Neutrophil (primary cell): ENCODE results near the gene PALM2AKAP2.

Experiments
- H3K27ac ChIP-seq: fragments of 200-600 bp; sonication (generic); 2 replicates; pipeline ENCODE4 v1.5.1; 2016; ENCODE audit warnings: mild to moderate bottlenecking, moderate library complexity
- H3K27me3 ChIP-seq: fragments of 200-600 bp; sonication (generic); 2 replicates; pipeline ENCODE4 v1.6.0; 2016; ENCODE audit warnings: mild to moderate bottlenecking
- H3K36me3 ChIP-seq: fragments of 200-600 bp; sonication (generic); 2 replicates; pipeline ENCODE4 v1.5.1; 2017
- H3K4me1 ChIP-seq, 2 experiments: fragments of 200-600 bp in 1 of 2; sonication (generic) in 1 of 2; 1 replicate in 1 of 2; 2 replicates in 1 of 2; pipeline versions ENCODE4 v1.5.1 to v1.6.1; 2013 to 2016; ENCODE audit warnings: low read depth in 1 of 2, low read length in 1 of 2, mild to moderate bottlenecking in 1 of 2, moderate library complexity in 1 of 2; ENCODE audit not compliant: control insufficient read depth in 1 of 2, insufficient read depth in 1 of 2
- H3K4me3 ChIP-seq, 2 experiments: fragments of 200-600 bp in 1 of 2; sonication (generic) in 1 of 2; 1 replicate in 1 of 2; 2 replicates in 1 of 2; pipeline ENCODE4 v1.5.1; 2013 to 2016; ENCODE audit warnings: low read depth in 1 of 2, low read length in 1 of 2, mild to moderate bottlenecking in 1 of 2, moderate library complexity in 1 of 2
- H3K9me3 ChIP-seq: fragments of 200-600 bp; sonication (generic); 2 replicates; pipeline ENCODE4 v1.5.1; 2016
- TF ChIP-seq, protein P1 (sequence below): fragments of 200-600 bp; sonication (generic); IDR thresholded peaks from 2 replicates; pipeline ENCODE4 v1.5.1; 2016; ENCODE audit warnings: antibody characterized with exemption

PALM2AKAP2 gene

DNA sequence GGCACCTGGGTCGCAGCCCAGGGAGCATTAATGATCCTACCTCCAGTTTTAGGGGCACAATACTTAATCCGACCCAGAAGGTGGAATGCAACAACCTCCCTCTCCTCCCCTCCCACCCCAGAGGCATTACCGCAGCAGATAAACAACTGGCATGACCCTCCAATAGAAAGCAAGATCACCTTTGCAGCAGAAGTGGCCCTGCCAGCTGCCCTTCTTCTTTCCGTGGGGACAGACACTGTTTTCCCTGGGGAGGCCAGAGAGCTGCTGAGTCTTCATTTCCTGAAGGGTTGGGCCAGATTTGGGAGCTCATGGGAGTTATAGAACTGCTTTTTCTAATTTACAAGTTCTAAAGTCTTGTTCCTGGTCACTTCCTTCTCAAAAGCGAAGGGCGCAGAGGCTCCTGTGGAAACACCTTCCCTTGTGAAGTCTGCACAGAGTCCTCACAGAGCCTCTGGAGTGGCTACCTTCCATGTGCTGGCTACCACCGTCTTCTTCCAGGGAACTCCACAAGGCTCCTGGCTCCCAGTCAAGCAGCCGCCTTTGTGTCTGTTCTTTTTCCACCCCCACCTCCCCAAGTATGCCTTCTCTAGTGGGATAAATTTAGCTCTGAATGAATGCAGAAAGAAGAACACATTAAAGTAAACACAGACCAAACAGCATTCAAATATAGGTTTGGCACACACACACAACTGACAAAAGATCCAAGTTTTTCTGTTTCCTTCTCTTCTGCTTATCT, 8.0 kb upstream of the PALM2AKAP2 start:
- H3K36me3 ChIP-seq, result no peaks in the 10 kb centered on the region
- peaks cover 31% of the 10 kb centered on the region for H3K27me3 ChIP-seq
- H3K9me3 ChIP-seq, result no peaks in the 10 kb centered on the region
- no peaks in the 10 kb centered on the region for H3K4me1 ChIP-seq
- no peak overlapping the region for H3K27ac ChIP-seq
- no peak overlapping the region for H3K4me3 ChIP-seq
- TF ChIP-seq, protein P1, sequence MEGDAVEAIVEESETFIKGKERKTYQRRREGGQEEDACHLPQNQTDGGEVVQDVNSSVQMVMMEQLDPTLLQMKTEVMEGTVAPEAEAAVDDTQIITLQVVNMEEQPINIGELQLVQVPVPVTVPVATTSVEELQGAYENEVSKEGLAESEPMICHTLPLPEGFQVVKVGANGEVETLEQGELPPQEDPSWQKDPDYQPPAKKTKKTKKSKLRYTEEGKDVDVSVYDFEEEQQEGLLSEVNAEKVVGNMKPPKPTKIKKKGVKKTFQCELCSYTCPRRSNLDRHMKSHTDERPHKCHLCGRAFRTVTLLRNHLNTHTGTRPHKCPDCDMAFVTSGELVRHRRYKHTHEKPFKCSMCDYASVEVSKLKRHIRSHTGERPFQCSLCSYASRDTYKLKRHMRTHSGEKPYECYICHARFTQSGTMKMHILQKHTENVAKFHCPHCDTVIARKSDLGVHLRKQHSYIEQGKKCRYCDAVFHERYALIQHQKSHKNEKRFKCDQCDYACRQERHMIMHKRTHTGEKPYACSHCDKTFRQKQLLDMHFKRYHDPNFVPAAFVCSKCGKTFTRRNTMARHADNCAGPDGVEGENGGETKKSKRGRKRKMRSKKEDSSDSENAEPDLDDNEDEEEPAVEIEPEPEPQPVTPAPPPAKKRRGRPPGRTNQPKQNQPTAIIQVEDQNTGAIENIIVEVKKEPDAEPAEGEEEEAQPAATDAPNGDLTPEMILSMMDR, result no peak

- Histone ChIP-seq H3K9me3 (no peaks in the 10 kb centered on the region), H3K27ac (no peak overlapping the region), H3K27me3 (peaks cover 55% of the 10 kb centered on the region), H3K4me1 (no peaks in the 10 kb centered on the region), H3K4me3 (no peak overlapping the region), H3K36me3 (no peaks in the 10 kb centered on the region)
- TF ChIP-seq, protein P1, result no peak
Observed at GRCh38 chr9:109775516-109775915, 4.5 kb upstream of the PALM2AKAP2 start.

- TF ChIP-seq, protein P1, result no peak
- Histone ChIP-seq H3K36me3 (no peaks in the 10 kb centered on the region), H3K27ac (no peak overlapping the region), H3K9me3 (no peaks in the 10 kb centered on the region), H3K4me1 (no peaks in the 10 kb centered on the region), H3K4me3 (no peak overlapping the region), H3K27me3 (peaks cover 55% of the 10 kb centered on the region)
Observed at GRCh38 chr9:109776391-109776790, 3.6 kb upstream of the PALM2AKAP2 start.

DNA sequence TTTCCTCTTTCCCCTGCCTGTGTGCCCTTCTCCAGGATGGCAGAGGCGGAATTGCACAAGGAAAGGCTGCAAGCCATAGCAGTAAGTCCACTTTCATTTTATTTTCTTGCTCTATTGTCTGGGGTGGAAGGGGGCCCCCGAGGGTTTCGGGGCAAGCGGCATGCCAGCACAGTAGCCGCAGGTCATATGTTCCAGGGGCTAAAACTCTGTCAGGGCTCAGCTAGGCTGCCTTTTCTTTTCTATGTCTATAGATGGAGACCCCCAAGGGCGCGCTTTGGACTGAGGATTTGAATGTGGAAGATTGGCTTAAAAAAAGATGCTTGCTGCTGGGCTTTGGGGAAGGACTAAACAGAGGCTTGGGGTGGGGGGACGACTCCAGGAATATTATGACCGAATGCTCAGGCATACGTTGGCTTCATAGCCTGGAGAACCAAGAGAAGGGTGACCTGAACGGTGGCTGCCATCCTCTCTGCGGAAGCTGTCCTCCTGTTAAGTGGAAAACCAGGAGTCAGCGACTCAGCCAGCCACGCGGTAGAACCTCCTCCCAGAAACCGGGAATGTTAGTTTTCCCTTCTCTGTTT, 545 bp downstream of the PALM2AKAP2 start:
- Histone ChIP-seq H3K4me1 (no peaks in the 10 kb centered on the region), H3K9me3 (no peaks in the 10 kb centered on the region), H3K27me3 (peaks cover 67% of the 10 kb centered on the region), H3K27ac (no peak overlapping the region), H3K4me3 (no peak overlapping the region), H3K36me3 (no peaks in the 10 kb centered on the region)
- TF ChIP-seq, protein P1, result no peak

- no peaks in the 10 kb centered on the region for H3K36me3 ChIP-seq
- no peak overlapping the region for H3K4me3 ChIP-seq
- H3K9me3 ChIP-seq, result no peaks in the 10 kb centered on the region
- TF ChIP-seq, protein P1, result no peak
- no peak overlapping the region for H3K27ac ChIP-seq
- H3K27me3 ChIP-seq, result peaks cover 67% of the 10 kb centered on the region
- no peaks in the 10 kb centered on the region for H3K4me1 ChIP-seq
Observed at GRCh38 chr9:109781086-109781485, 1.1 kb downstream of the PALM2AKAP2 start.
